Liver (tissue), 3 donors: Measurements from ENCODE around the gene GYPB.
"Not testable (repeated sequence)": the region's sequence is repeated elsewhere in the genome, so short reads cannot be mapped to it uniquely, and the experiment has no call there.

Source experiments
- RXRA ChIP-seq, 2 donors: IDR thresholded peaks; 2 replicates each; pipeline ENCODE4 v1.6.1; 2017 to 2018; ENCODE audit warnings: antibody characterized with exemption in 2 of 2, mild to moderate bottlenecking in 1 of 2
- SP1 ChIP-seq: IDR thresholded peaks from 2 replicates; pipeline ENCODE4 v1.6.1; 2018; ENCODE audit warnings: antibody characterized with exemption, mild to moderate bottlenecking
- TF ChIP-seq, protein P1 (sequence below): fragments of 150-350 bp; IDR thresholded peaks from 2 replicates; pipeline ENCODE4 v1.5.1; 2017; ENCODE audit warnings: improper control_type of control experiment, low read depth, low read length; ENCODE audit not compliant: missing input control
- TF ChIP-seq, protein P2 (sequence below): IDR thresholded peaks from 2 replicates; pipeline ENCODE4 v1.6.1; 2016; ENCODE audit warnings: antibody characterized with exemption
- TF ChIP-seq, protein P3 (sequence below): IDR thresholded peaks from 2 replicates; pipeline ENCODE4 v1.6.1; 2016; ENCODE audit warnings: antibody characterized with exemption, mild to moderate bottlenecking
- donor health status: healthy.
- donor health status: healthy.

DNA sequence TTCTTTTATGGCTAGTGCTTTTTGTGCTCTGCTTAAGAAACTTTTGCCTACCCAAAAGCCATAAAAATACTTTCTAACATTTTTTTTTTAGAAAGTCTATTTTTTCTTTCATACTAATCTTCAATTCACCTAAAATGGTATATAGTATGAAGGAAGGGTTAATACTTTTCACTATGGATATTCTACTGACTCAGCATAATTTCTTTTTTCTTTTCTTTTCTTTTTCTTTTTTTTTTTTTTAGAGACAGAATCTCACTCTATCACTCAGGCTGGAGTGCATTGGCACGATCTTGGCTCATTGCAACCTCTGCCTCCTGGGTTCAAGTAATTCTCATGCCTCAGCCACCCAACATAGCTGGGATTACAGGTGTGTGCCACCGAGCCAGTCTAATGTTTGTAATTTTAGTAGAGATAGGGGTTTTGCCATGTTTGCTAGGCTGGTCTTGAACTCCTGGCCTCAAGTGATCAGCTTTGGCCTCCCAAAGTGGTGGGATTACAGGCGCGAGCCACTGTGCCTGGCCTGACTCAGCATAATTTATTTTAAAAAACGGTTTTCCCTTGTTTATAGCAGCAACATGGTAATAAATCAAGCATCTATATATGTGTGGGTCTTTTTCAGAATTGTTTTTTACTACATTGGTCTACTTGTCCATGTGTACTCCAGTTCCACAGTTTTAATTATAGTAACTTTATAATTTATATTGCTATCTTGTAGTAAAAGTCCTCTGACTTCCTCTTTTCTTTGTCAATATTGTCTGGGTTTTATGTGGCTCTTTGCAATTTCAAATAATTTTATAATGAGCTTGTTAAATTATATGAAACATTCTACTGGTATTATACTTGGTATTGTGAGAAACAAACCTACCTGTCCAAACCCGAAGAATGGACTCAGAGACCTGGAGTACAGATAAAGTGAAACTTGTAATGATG, 30.6 kb upstream of the GYPB start:
- TF ChIP-seq, protein P1, sequence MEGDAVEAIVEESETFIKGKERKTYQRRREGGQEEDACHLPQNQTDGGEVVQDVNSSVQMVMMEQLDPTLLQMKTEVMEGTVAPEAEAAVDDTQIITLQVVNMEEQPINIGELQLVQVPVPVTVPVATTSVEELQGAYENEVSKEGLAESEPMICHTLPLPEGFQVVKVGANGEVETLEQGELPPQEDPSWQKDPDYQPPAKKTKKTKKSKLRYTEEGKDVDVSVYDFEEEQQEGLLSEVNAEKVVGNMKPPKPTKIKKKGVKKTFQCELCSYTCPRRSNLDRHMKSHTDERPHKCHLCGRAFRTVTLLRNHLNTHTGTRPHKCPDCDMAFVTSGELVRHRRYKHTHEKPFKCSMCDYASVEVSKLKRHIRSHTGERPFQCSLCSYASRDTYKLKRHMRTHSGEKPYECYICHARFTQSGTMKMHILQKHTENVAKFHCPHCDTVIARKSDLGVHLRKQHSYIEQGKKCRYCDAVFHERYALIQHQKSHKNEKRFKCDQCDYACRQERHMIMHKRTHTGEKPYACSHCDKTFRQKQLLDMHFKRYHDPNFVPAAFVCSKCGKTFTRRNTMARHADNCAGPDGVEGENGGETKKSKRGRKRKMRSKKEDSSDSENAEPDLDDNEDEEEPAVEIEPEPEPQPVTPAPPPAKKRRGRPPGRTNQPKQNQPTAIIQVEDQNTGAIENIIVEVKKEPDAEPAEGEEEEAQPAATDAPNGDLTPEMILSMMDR = not testable (repeated sequence)
- TF ChIP-seq, protein P2, sequence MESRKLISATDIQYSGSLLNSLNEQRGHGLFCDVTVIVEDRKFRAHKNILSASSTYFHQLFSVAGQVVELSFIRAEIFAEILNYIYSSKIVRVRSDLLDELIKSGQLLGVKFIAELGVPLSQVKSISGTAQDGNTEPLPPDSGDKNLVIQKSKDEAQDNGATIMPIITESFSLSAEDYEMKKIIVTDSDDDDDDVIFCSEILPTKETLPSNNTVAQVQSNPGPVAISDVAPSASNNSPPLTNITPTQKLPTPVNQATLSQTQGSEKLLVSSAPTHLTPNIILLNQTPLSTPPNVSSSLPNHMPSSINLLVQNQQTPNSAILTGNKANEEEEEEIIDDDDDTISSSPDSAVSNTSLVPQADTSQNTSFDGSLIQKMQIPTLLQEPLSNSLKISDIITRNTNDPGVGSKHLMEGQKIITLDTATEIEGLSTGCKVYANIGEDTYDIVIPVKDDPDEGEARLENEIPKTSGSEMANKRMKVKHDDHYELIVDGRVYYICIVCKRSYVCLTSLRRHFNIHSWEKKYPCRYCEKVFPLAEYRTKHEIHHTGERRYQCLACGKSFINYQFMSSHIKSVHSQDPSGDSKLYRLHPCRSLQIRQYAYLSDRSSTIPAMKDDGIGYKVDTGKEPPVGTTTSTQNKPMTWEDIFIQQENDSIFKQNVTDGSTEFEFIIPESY = not testable (repeated sequence)
- TF ChIP-seq, protein P3, sequence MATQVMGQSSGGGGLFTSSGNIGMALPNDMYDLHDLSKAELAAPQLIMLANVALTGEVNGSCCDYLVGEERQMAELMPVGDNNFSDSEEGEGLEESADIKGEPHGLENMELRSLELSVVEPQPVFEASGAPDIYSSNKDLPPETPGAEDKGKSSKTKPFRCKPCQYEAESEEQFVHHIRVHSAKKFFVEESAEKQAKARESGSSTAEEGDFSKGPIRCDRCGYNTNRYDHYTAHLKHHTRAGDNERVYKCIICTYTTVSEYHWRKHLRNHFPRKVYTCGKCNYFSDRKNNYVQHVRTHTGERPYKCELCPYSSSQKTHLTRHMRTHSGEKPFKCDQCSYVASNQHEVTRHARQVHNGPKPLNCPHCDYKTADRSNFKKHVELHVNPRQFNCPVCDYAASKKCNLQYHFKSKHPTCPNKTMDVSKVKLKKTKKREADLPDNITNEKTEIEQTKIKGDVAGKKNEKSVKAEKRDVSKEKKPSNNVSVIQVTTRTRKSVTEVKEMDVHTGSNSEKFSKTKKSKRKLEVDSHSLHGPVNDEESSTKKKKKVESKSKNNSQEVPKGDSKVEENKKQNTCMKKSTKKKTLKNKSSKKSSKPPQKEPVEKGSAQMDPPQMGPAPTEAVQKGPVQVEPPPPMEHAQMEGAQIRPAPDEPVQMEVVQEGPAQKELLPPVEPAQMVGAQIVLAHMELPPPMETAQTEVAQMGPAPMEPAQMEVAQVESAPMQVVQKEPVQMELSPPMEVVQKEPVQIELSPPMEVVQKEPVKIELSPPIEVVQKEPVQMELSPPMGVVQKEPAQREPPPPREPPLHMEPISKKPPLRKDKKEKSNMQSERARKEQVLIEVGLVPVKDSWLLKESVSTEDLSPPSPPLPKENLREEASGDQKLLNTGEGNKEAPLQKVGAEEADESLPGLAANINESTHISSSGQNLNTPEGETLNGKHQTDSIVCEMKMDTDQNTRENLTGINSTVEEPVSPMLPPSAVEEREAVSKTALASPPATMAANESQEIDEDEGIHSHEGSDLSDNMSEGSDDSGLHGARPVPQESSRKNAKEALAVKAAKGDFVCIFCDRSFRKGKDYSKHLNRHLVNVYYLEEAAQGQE = not testable (repeated sequence)
- TF ChIP-seq SP1; RXRA (IDR thresholded peaks at IDR 0.05): not testable (repeated sequence)
